Bronchial epithelial cell (primary cell): ENCODE measurements around the gene RBM19. TPM values are rescaled to one million over a fixed set of nuclear protein-coding genes. Genes with fewer than 3 reads are reported as not detected.

Source experiments
- DNase-seq: peaks from one replicate; pipeline ENCODE4 v3.0.0-alpha.2; 2010; ENCODE audit warnings: low read depth
- FAIRE-seq: peaks from 2 replicates; lab custom pipeline; 2011; peaks lifted over from hg19 to GRCh38; lab: Jason Lieb, UNC
- H3K27me3 ChIP-seq: 2 replicates; pipeline ENCODE4 v1.5.1; 2011; ENCODE audit warnings: low read length; ENCODE audit not compliant: control insufficient read depth, insufficient read depth
- H3K36me3 ChIP-seq: 2 replicates; pipeline ENCODE4 v1.5.1; 2011; ENCODE audit warnings: low read length; ENCODE audit not compliant: control insufficient read depth, insufficient read depth
- H3K4me3 ChIP-seq: 2 replicates; pipeline ENCODE4 v1.5.1; 2011; ENCODE audit warnings: mild to moderate bottlenecking, low read depth, low read length, control low read depth
- CTCF ChIP-seq: IDR thresholded peaks from 2 replicates; pipeline ENCODE4 v1.5.1; 2011; ENCODE audit warnings: mild to moderate bottlenecking, moderate library complexity, low read length, control low read depth, inconsistent platforms; ENCODE audit not compliant: insufficient read depth, severe bottlenecking
- total RNA-seq: library from RNA; depleted of rRNA; stranded (reverse); fragments of >200 nt; gene quantifications from 2 replicates; pipeline ENCODE4 v1.2.1, GENCODE V29; 2014

The RBM19 gene
- total RNA-seq, 1 donor from 2014 or later = 19.0 TPM

- Histone ChIP-seq H3K4me3 (no peak overlapping the region), H3K27me3 (no peaks in the 10 kb centered on the region), H3K36me3 (no peaks in the 10 kb centered on the region)
- TF ChIP-seq CTCF = no peak
- no peak for DNase-seq
- no peak for FAIRE-seq
Measured at GRCh38 chr12:114011711-114012110, 45.6 kb upstream of the RBM19 start.

- FAIRE-seq (no peak), DNase-seq (no peak)
- no peaks in the 10 kb centered on the region for H3K36me3 ChIP-seq
- H3K4me3 ChIP-seq = no peak overlapping the region
- no peak for TF ChIP-seq CTCF
- H3K27me3 ChIP-seq = no peaks in the 10 kb centered on the region
Measured at GRCh38 chr12:114006482-114007425, 40.6 kb upstream of the RBM19 start.

- FAIRE-seq = peak; percentile 93
- Histone ChIP-seq H3K27me3 (no peaks in the 10 kb centered on the region), H3K4me3 (no peak overlapping the region), H3K36me3 (no peaks in the 10 kb centered on the region)
- no peak for TF ChIP-seq CTCF
- DNase-seq = no peak
Measured at GRCh38 chr12:114004402-114004801, 38.3 kb upstream of the RBM19 start.

- no peak for DNase-seq
- H3K36me3 ChIP-seq = no peaks in the 10 kb centered on the region
- H3K4me3 ChIP-seq = no peak overlapping the region
- FAIRE-seq = no peak
- TF ChIP-seq CTCF = no peak
- H3K27me3 ChIP-seq = no peaks in the 10 kb centered on the region
Measured at GRCh38 chr12:114003286-114003685, 37.2 kb upstream of the RBM19 start.

- DNase-seq = no peak
- Histone ChIP-seq H3K36me3 (no peaks in the 10 kb centered on the region), H3K4me3 (no peak overlapping the region), H3K27me3 (no peaks in the 10 kb centered on the region)
- no peak for FAIRE-seq
- TF ChIP-seq CTCF = no peak
Measured at GRCh38 chr12:114001511-114002340, 35.6 kb upstream of the RBM19 start.
